HEK293 (cell line): ENCODE data around the gene ARHGAP24.

ENCODE experiments used
- CTCF ChIA-PET: fragments of 350-600 bp; formaldehyde crosslinking; extraction: SDS; loops from one replicate; lab custom pipeline; 2021; ENCODE audit warnings: antibody characterized with exemption; lab: Yijun Ruan, JAX
- POLR2A ChIA-PET: fragments of 300-600 bp; formaldehyde crosslinking; extraction: SDS; loops from one replicate; lab custom pipeline; 2020; ENCODE audit warnings: antibody characterized with exemption, inconsistent platforms; lab: Yijun Ruan, JAX
- H3K27ac ChIP-seq: fragments of 200-500 bp; sonication (Bioruptor generic); 2 replicates; pipeline ENCODE4 v1.5.1; 2014; ENCODE audit warnings: low read depth, low read length, control low read depth, inconsistent platforms; ENCODE audit errors: extremely low read depth
- H3K36me3 ChIP-seq, 2 experiments: fragments of 200-500 bp in 1 of 2; sonication (Bioruptor generic) in 1 of 2; 1 replicate in 1 of 2; 2 replicates in 1 of 2; pipeline ENCODE4 v1.5.1; 2014 to 2017; ENCODE audit warnings: inconsistent platforms in 2 of 2, low read length in 2 of 2; ENCODE audit not compliant: control insufficient read depth in 2 of 2, insufficient read depth in 1 of 2
- H3K4me1 ChIP-seq: fragments of 200-500 bp; sonication (Bioruptor generic); 2 replicates; pipeline ENCODE4 v1.5.1; 2014; ENCODE audit warnings: mild to moderate bottlenecking, low read length, inconsistent platforms; ENCODE audit not compliant: control insufficient read depth, insufficient read depth
- H3K4me3 ChIP-seq: 2 replicates; pipeline ENCODE4 v1.5.1; 2011; ENCODE audit warnings: low read depth, mild to moderate bottlenecking, control low read depth, low read length, moderate library complexity
- H3K9me3 ChIP-seq: fragments of 200-500 bp; sonication (Bioruptor generic); 2 replicates; pipeline ENCODE4 v1.5.1; 2014; ENCODE audit warnings: low read depth, low read length, inconsistent platforms; ENCODE audit not compliant: control insufficient read depth, insufficient read depth
- AEBP2 ChIP-seq: fragments of 450-650 bp; formaldehyde crosslinking; IDR thresholded peaks from 2 replicates; pipeline ENCODE4 v1.5.1; 2016; ENCODE audit warnings: missing biosample characterization, missing genetic modification characterization, borderline replicate concordance
- ATF2 ChIP-seq: fragments of 450-650 bp; formaldehyde crosslinking; IDR thresholded peaks from 2 replicates; pipeline ENCODE4 v1.5.1; 2016; ENCODE audit warnings: missing biosample characterization, missing genetic modification characterization, low read depth
- CTCF ChIP-seq: fragments of 450-650 bp; formaldehyde crosslinking; IDR thresholded peaks from 2 replicates; pipeline ENCODE4 v1.5.1; 2016; ENCODE audit warnings: missing biosample characterization, missing genetic modification characterization
- HOXD13 ChIP-seq: sonication (generic); formaldehyde crosslinking; IDR thresholded peaks from 2 replicates; pipeline ENCODE4 v1.8.0; 2022; ENCODE audit warnings: missing genetic modification reagents, borderline replicate concordance
- IKZF3 ChIP-seq: fragments of 450-650 bp; IDR thresholded peaks from 2 replicates; pipeline ENCODE4 v1.5.0; 2018; ENCODE audit warnings: missing biosample characterization, mild to moderate bottlenecking, missing genetic modification characterization, moderate library complexity
- KLF9 ChIP-seq: fragments of 450-650 bp; formaldehyde crosslinking; IDR thresholded peaks from 2 replicates; pipeline ENCODE4 v1.5.1; 2016; ENCODE audit warnings: missing biosample characterization, missing genetic modification characterization, low read depth
- ZBTB49 ChIP-seq: fragments of 450-650 bp; formaldehyde crosslinking; IDR thresholded peaks from 2 replicates; pipeline ENCODE4 v1.5.1; 2016; ENCODE audit warnings: missing biosample characterization, missing genetic modification characterization, low read depth
- ZNF2 ChIP-seq: fragments of 450-650 bp; formaldehyde crosslinking; IDR thresholded peaks from 2 replicates; pipeline ENCODE4 v1.5.1; 2016; ENCODE audit warnings: missing biosample characterization, missing genetic modification characterization
- ZNF221 ChIP-seq: fragments of 450-650 bp; formaldehyde crosslinking; IDR thresholded peaks from 2 replicates; pipeline ENCODE4 v1.5.1; 2017; ENCODE audit warnings: missing biosample characterization, missing genetic modification characterization, borderline replicate concordance
- ZNF266 ChIP-seq: fragments of 450-650 bp; formaldehyde crosslinking; IDR thresholded peaks from 2 replicates; pipeline ENCODE4 v1.5.1; 2016; ENCODE audit warnings: missing biosample characterization, missing genetic modification characterization, low read depth
- ZNF324 ChIP-seq: fragments of 450-650 bp; formaldehyde crosslinking; IDR thresholded peaks from 2 replicates; pipeline ENCODE4 v1.5.1; 2016; ENCODE audit warnings: missing biosample characterization, missing genetic modification characterization
- ZNF335 ChIP-seq: fragments of 450-650 bp; formaldehyde crosslinking; conservative IDR thresholded peaks from 2 replicates; pipeline ENCODE4 v1.5.1; 2016; ENCODE audit warnings: missing biosample characterization, missing genetic modification characterization
- ZNF449 ChIP-seq: fragments of 450-650 bp; formaldehyde crosslinking; IDR thresholded peaks from 2 replicates; pipeline ENCODE4 v1.5.1; 2017; ENCODE audit warnings: missing biosample characterization, mild to moderate bottlenecking, missing genetic modification characterization, moderate library complexity
- ZNF473 ChIP-seq: fragments of 450-650 bp; formaldehyde crosslinking; IDR thresholded peaks from 2 replicates; pipeline ENCODE4 v1.5.1; 2017; ENCODE audit warnings: missing biosample characterization, missing genetic modification characterization
- ZNF549 ChIP-seq: fragments of 450-650 bp; IDR thresholded peaks from 2 replicates; pipeline ENCODE4 v1.5.1; 2018; ENCODE audit warnings: missing biosample characterization, missing genetic modification characterization, mild to moderate bottlenecking, inconsistent platforms, moderate library complexity
- ZNF645 ChIP-seq: fragments of 450-650 bp; formaldehyde crosslinking; IDR thresholded peaks from 2 replicates; pipeline ENCODE4; 2016; ENCODE audit warnings: missing biosample characterization, missing genetic modification characterization
- ZNF777 ChIP-seq: fragments of 450-650 bp; formaldehyde crosslinking; IDR thresholded peaks from 2 replicates; pipeline ENCODE4 v1.5.1; 2017; ENCODE audit warnings: missing biosample characterization, missing genetic modification characterization, borderline replicate concordance
- ZSCAN23 ChIP-seq: fragments of 450-650 bp; formaldehyde crosslinking; IDR thresholded peaks from 2 replicates; pipeline ENCODE4 v1.5.1; 2016; ENCODE audit warnings: missing biosample characterization, missing genetic modification characterization
- ZSCAN30 ChIP-seq: fragments of 450-650 bp; IDR thresholded peaks from 2 replicates; pipeline ENCODE4 v1.5.1; 2018; ENCODE audit warnings: missing biosample characterization, mild to moderate bottlenecking, missing genetic modification characterization, moderate library complexity

The ARHGAP24 gene

GRCh38 chr4:85701861-85702321 lies 226.9 kb downstream of the ARHGAP24 start:
- ChIA-PET POLR2A (no interaction called here), CTCF (no interaction called here)
- TF ChIP-seq ZSCAN23 (tag by site-specific recombination) = no peak
- no peak for TF ChIP-seq ZNF449
- no peak for TF ChIP-seq KLF9 (tag by site-specific recombination)
- TF ChIP-seq ZNF777 (tag by site-specific recombination) = no peak
- no peak for TF ChIP-seq ZSCAN30
- no peak for TF ChIP-seq ZBTB49 (tag by site-specific recombination)
- TF ChIP-seq ZNF2 (tag by site-specific recombination) = no peak
- no peak for TF ChIP-seq HOXD13 (CRISPR knock-in tag)
- TF ChIP-seq ZNF266 = no peak
- no peak for TF ChIP-seq ZNF221 (tag by site-specific recombination)
- no peak for TF ChIP-seq ZNF645
- TF ChIP-seq ZNF473 = no peak
- no peak for TF ChIP-seq ATF2 (tag by site-specific recombination)
- no peak for TF ChIP-seq ZNF549 (tag by site-specific recombination)
- no peak for TF ChIP-seq CTCF (tag by site-specific recombination)
- TF ChIP-seq ZNF335 (tag by site-specific recombination) = no peak
- no peak for TF ChIP-seq ZNF324 (tag by site-specific recombination)
- no peak for TF ChIP-seq IKZF3 (tag by site-specific recombination)
- no peak for TF ChIP-seq AEBP2
- H3K27ac ChIP-seq = no peak overlapping the region
- no peak overlapping the region for H3K4me3 ChIP-seq
- H3K36me3 ChIP-seq = no peaks in the 10 kb centered on the region
- no peaks in the 10 kb centered on the region for H3K9me3 ChIP-seq
- no peaks in the 10 kb centered on the region for H3K4me1 ChIP-seq
